Vagina (tissue), 2 donors: Measurements from ENCODE around the gene CYP51A1. TPM values are rescaled to one million over a fixed set of nuclear protein-coding genes. Genes with fewer than 3 reads are reported as not detected.

ENCODE experiments used
- DNase-seq, 2 donors: peaks; one replicate each; pipeline ENCODE4 v3.0.0-alpha.2; 2017; ENCODE audit errors: extremely low spot score in 2 of 2
- H3K27ac ChIP-seq: fragments of 200-600 bp; sonication (generic); one replicate; pipeline ENCODE4 v1.5.1; 2019
- H3K27me3 ChIP-seq: fragments of 200-600 bp; sonication (generic); one replicate; pipeline ENCODE4 v1.5.1; 2019
- H3K36me3 ChIP-seq, 2 donors: fragments of 200-600 bp; sonication (generic); one replicate each; pipeline ENCODE4 v1.5.1; 2017 to 2019
- H3K4me1 ChIP-seq: fragments of 200-600 bp; sonication (generic); one replicate; pipeline ENCODE4 v1.5.1; 2019
- H3K4me3 ChIP-seq, 2 donors: fragments of 200-600 bp; sonication (generic); 1 replicate in 1 of 2; 2 replicates in 1 of 2; pipeline ENCODE4 v1.5.1; 2016 to 2019
- H3K9me3 ChIP-seq: fragments of 200-600 bp; sonication (generic); one replicate; pipeline ENCODE4 v1.5.1; 2019
- POLR2A ChIP-seq, 2 donors: fragments of 450-650 bp; IDR thresholded peaks; one replicate each; pipeline ENCODE4 v1.6.1; 2017; ENCODE audit warnings: antibody characterized with exemption in 2 of 2, mild to moderate bottlenecking in 2 of 2, moderate library complexity in 2 of 2
- POLR2AphosphoS5 ChIP-seq, 2 donors: sonication (generic); formaldehyde crosslinking; IDR thresholded peaks; one replicate each; pipeline ENCODE4 v1.9.0; 2017; ENCODE audit warnings: antibody characterized with exemption in 2 of 2, mild to moderate bottlenecking in 2 of 2, low read depth in 1 of 2; ENCODE audit not compliant: insufficient read depth in 1 of 2
- intact Hi-C: fragments of 100-400 bp; cut with DNase I; formaldehyde crosslinking; loops from one replicate; pipeline ENCODE4 v1.15.1; 2023
- total RNA-seq: library from RNA; depleted of rRNA; stranded (reverse); fragments of >200 nt; gene quantifications from one replicate; pipeline ENCODE4 v1.2.3, GENCODE V29; 2016
- TF ChIP-seq, protein P1 (sequence below), 3 experiments: fragments of 450-650 bp in 2 of 3; fragments of 200-600 bp in 1 of 3; sonication (generic) in 1 of 3; IDR thresholded peaks; one replicate each; pipeline ENCODE4 v1.5.1; 2017 to 2019; ENCODE audit warnings: antibody characterized with exemption in 3 of 3, mild to moderate bottlenecking in 2 of 3, moderate library complexity in 2 of 3

Gene CYP51A1
- total RNA-seq, 1 donor from 2014 or later = 39.0 TPM

DNA sequence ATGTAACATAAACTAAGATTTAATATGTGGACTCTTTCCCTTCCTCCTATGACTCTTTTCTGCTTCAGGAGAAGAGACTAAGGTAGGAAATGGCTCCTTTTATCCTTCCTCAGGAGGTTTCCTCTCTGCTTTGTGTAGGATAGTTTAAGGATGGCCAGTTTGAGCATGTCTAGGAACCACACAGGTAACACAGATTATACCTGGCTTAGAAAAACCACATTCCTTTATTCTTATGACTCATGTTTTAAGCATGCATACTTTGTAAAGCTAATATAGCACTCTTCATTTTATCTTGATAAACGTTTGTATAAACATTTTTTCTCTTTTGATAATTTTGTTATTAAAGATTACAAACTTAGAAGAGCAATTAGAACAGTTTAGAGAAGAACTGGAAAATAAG is 57.8 kb downstream of the CYP51A1 start:
- H3K36me3 ChIP-seq = peaks cover 0 to 35% of the 10 kb centered on the region in 2 donors
- TF ChIP-seq POLR2AphosphoS5 (IDR thresholded peaks at IDR 0.05; ENCODE audit: insufficient read depth in 1 of 2, low read depth in 1 of 2) = no peak
- DNase-seq = no peak
- H3K4me1 ChIP-seq = no peaks in the 10 kb centered on the region
- no peak overlapping the region for H3K4me3 ChIP-seq
- H3K27ac ChIP-seq = no peak overlapping the region
- intact Hi-C loops = no loop called here
- H3K9me3 ChIP-seq = no peaks in the 10 kb centered on the region
- no peaks in the 10 kb centered on the region for H3K27me3 ChIP-seq

DNA sequence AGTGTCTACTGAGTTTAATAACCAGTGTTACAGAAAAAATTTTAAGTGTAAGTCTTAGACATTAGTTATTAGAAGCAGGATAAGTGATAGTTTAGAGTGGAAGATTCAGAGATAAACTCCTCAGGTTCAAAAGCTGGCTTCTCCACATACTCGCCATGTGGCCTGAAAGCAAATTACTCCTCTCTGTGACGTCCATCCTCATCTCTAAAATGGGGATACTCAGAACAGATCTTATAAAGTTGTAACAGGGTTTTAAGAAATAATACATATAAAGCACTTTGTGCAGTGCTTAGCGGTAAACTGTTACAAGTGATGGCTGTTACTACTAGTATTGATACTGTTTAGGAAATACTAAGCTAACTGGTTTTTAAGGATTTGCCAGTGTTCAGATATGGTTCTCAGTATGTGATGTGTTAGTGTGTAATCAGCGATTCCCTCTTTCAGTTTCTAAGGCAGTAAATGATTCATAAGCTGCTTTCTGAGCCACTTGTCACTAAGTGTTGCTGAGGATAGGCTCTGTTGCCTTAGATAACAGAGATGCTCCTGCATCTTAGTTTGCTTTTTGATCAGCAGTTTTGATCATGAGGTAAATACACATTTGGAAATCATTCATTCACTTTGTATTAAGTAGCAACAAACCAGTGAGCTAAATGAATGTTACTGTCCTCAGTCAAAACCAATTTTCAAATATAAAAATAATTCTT is 58.7 kb downstream of the CYP51A1 start:
- Histone ChIP-seq H3K36me3 (peaks cover 0 to 42% of the 10 kb centered on the region in 2 donors), H3K27ac (no peak overlapping the region), H3K27me3 (no peaks in the 10 kb centered on the region), H3K9me3 (no peaks in the 10 kb centered on the region), H3K4me1 (no peaks in the 10 kb centered on the region), H3K4me3 (no peak overlapping the region)
- TF ChIP-seq POLR2A (IDR thresholded peaks at IDR 0.05) = no peak
- TF ChIP-seq, protein P1, sequence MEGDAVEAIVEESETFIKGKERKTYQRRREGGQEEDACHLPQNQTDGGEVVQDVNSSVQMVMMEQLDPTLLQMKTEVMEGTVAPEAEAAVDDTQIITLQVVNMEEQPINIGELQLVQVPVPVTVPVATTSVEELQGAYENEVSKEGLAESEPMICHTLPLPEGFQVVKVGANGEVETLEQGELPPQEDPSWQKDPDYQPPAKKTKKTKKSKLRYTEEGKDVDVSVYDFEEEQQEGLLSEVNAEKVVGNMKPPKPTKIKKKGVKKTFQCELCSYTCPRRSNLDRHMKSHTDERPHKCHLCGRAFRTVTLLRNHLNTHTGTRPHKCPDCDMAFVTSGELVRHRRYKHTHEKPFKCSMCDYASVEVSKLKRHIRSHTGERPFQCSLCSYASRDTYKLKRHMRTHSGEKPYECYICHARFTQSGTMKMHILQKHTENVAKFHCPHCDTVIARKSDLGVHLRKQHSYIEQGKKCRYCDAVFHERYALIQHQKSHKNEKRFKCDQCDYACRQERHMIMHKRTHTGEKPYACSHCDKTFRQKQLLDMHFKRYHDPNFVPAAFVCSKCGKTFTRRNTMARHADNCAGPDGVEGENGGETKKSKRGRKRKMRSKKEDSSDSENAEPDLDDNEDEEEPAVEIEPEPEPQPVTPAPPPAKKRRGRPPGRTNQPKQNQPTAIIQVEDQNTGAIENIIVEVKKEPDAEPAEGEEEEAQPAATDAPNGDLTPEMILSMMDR (IDR thresholded peaks at IDR 0.05) = no peak
- no peak for TF ChIP-seq POLR2AphosphoS5 (IDR thresholded peaks at IDR 0.05; ENCODE audit: insufficient read depth in 1 of 2, low read depth in 1 of 2)
- DNase-seq = no peak
- intact Hi-C loops = no loop called here

DNA sequence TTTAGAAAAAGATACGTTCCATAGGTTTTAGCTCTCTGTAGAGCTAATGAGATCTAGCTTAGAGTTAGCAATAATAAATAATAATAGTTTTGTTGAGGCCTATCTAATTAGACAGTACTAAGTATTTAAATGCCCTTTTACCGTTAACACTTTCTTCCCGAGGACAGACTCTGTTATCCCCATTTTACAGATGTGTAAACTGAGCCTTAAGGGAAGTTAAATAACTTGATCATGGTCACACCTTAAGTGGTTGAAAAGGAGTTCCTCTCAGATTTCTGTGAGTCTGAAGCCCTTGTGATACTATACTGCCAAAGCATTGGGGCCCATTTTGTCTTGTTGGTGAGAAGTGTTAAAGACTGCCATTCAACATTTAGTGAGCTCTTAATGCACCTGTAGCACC is 61.6 kb downstream of the CYP51A1 start:
- H3K27me3 ChIP-seq = no peaks in the 10 kb centered on the region
- H3K27ac ChIP-seq = no peak overlapping the region
- intact Hi-C loops = no loop called here
- H3K9me3 ChIP-seq = no peaks in the 10 kb centered on the region
- H3K4me1 ChIP-seq = no peaks in the 10 kb centered on the region
- DNase-seq = no peak
- H3K4me3 ChIP-seq = no peak overlapping the region
- H3K36me3 ChIP-seq = peaks cover 0 to 40% of the 10 kb centered on the region in 2 donors
- TF ChIP-seq POLR2AphosphoS5 (IDR thresholded peaks at IDR 0.05; ENCODE audit: insufficient read depth in 1 of 2, low read depth in 1 of 2) (no peak), POLR2A (IDR thresholded peaks at IDR 0.05) (no peak)
- TF ChIP-seq, protein P1 (IDR thresholded peaks at IDR 0.05) = no peak

DNA sequence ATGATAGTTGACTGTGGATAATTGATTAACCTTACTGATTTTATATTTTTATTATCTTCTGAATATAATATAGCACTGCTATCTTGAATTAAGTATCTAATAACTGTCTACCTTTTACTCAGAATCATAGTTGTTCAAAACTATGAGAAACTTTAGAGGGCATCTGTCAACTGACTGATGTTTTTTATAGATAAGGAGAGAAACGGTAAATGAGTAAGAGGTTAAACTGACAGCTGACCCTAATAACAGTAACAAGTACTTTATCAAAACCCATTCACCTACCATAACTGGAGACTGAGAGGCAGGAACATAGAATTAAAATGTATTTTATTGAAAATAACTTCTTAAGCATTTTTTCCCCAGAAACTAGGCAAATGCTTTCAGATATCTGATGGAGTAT is 62.2 kb downstream of the CYP51A1 start:
- DNase-seq = no peak
- no peak overlapping the region for H3K27ac ChIP-seq
- no peaks in the 10 kb centered on the region for H3K4me1 ChIP-seq
- intact Hi-C loops = no loop called here
- no peaks in the 10 kb centered on the region for H3K27me3 ChIP-seq
- H3K4me3 ChIP-seq = no peak overlapping the region
- no peaks in the 10 kb centered on the region for H3K9me3 ChIP-seq
- TF ChIP-seq, protein P1 (IDR thresholded peaks at IDR 0.05) = no peak
- TF ChIP-seq POLR2A (IDR thresholded peaks at IDR 0.05) (no peak), POLR2AphosphoS5 (IDR thresholded peaks at IDR 0.05; ENCODE audit: insufficient read depth in 1 of 2, low read depth in 1 of 2) (no peak)
- H3K36me3 ChIP-seq = peaks cover 0 to 40% of the 10 kb centered on the region in 2 donors

DNA sequence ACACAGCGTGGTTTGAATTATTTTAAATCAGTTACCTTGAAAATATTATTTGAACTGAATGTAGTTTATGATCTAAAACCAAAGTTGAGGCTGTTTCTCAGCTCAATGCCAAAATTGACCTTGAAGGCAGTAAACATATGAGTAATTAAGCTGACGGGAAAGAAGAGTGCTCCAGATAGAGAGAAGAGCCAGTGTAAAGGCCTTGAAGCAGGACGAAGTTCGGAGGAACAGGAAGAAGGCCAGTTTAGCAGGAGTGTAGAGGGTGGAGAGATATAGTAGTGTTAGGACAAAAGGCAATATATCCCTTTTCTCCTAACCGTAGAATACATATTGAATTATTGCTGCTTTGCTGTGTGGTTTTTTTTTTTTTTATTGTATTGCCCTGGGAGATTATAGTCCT is 63.2 kb downstream of the CYP51A1 start:
- Histone ChIP-seq H3K36me3 (peaks cover 0 to 45% of the 10 kb centered on the region in 2 donors), H3K4me1 (no peaks in the 10 kb centered on the region), H3K9me3 (no peaks in the 10 kb centered on the region), H3K27me3 (no peaks in the 10 kb centered on the region), H3K4me3 (no peak overlapping the region), H3K27ac (no peak overlapping the region)
- no peak for DNase-seq
- intact Hi-C loops = no loop called here
- TF ChIP-seq POLR2AphosphoS5 (IDR thresholded peaks at IDR 0.05; ENCODE audit: insufficient read depth in 1 of 2, low read depth in 1 of 2) (no peak), POLR2A (IDR thresholded peaks at IDR 0.05) (no peak)
- TF ChIP-seq, protein P1 (IDR thresholded peaks at IDR 0.05) = no peak
